K562 (cell line): ENCODE results near the gene RDH16. TPM values are rescaled to one million over a fixed set of nuclear protein-coding genes. Genes with fewer than 3 reads are reported as not detected.

Experiments used
- ARNT ChIP-seq, 2 experiments: fragments of 450-650 bp; IDR thresholded peaks; 2 replicates each; pipeline ENCODE4 v1.6.1; 2016; ENCODE audit warnings: mild to moderate bottlenecking in 1 of 2
- EHMT2 ChIP-seq: fragments of 450-650 bp; IDR thresholded peaks from 2 replicates; pipeline ENCODE4 v1.6.1; 2018; ENCODE audit warnings: antibody characterized with exemption
- EWSR1 ChIP-seq: fragments of 450-650 bp; IDR thresholded peaks from 2 replicates; pipeline ENCODE4 v1.6.1; 2018; ENCODE audit warnings: borderline replicate concordance, mild to moderate bottlenecking, low read depth, moderate library complexity; ENCODE audit not compliant: partially characterized antibody
- GABPA ChIP-seq: fragments of 200-800 bp; sonication (Bioruptor generic); conservative IDR thresholded peaks from 2 replicates; pipeline ENCODE4 v1.6.1; 2016; ENCODE audit warnings: low read depth, missing genetic modification characterization, missing compliant biosample characterization
- HSF4 ChIP-seq: fragments of 250-450 bp; sonication (Bioruptor Pico); IDR thresholded peaks from 2 replicates; pipeline ENCODE4 v2.1.2; 2022; ENCODE audit warnings: mild to moderate bottlenecking, moderate library complexity, borderline replicate concordance
- KDM1A ChIP-seq, 2 experiments: fragments of 450-650 bp; IDR thresholded peaks; 2 replicates each; pipeline ENCODE4 v1.6.1; 2016; ENCODE audit warnings: mild to moderate bottlenecking in 2 of 2
- KLF10 ChIP-seq: fragments of 250-450 bp; sonication (Bioruptor Pico); IDR thresholded peaks from 2 replicates; pipeline ENCODE4 v1.6.1; 2021; ENCODE audit warnings: matching md5 sums
- MAFF ChIP-seq: IDR thresholded peaks from 2 replicates; pipeline ENCODE4 v1.6.1; 2012; ENCODE audit warnings: low read length, improper control_type of control experiment
- NR3C1 ChIP-seq: sonication (generic); formaldehyde crosslinking; IDR thresholded peaks from 2 replicates; pipeline ENCODE4 v1.8.1; 2022; ENCODE audit warnings: missing genetic modification reagents
- RBM39 ChIP-seq: fragments of 200-400 bp; formaldehyde crosslinking; optimal IDR thresholded peaks from 2 replicates; pipeline ENCODE3; 2018; ENCODE audit warnings: low read depth, low read length
- SNRNP70 ChIP-seq: fragments of 200-400 bp; formaldehyde crosslinking; optimal IDR thresholded peaks from 2 replicates; pipeline ENCODE3; 2017; ENCODE audit warnings: low read depth, low read length
- XRCC4 ChIP-seq: IDR thresholded peaks from one replicate; pipeline ENCODE4 v1.6.1; 2011; ENCODE audit not compliant: insufficient read depth, insufficient read length; ENCODE audit errors: extremely low read depth
- ZNF134 ChIP-seq: fragments of 250-450 bp; sonication (Bioruptor Pico); conservative IDR thresholded peaks from 2 replicates; pipeline ENCODE4 v1.4.0; 2020
- ZNF140 ChIP-seq: fragments of 250-450 bp; sonication (Bioruptor Pico); IDR thresholded peaks from 2 replicates; pipeline ENCODE4 v1.8.0; 2021; ENCODE audit warnings: moderate library complexity, mild to moderate bottlenecking, inconsistent platforms
- polyA plus RNA-seq, 8 experiments: library from polyadenylated mRNA; depleted of rRNA in 4 of 8; stranded (reverse) in 5 of 8; unstranded in 3 of 8; fragments of >200 nt; fragmentation: Nextera tagmentation in 2 of 8; fragmentation: Illumina TruSeq in 1 of 8; extraction: Ambion mirVana in 2 of 8; extraction: Trizol in 1 of 8; gene quantifications; 2 replicates each; pipeline versions ENCODE4 v1.2.1 to v1.2.3, GENCODE V29; 2011 to 2014; ENCODE audit warnings: inconsistent platforms in 1 of 8, missing spikeins in 1 of 8
- total RNA-seq, 7 experiments: library from RNA; depleted of rRNA in 6 of 7; stranded (reverse); fragments of >200 nt in 6 of 7; fragmentation: Illumina TruSeq in 2 of 7; extraction: Trizol in 2 of 7; gene quantifications; 2 replicates each; pipeline versions ENCODE4 v1.2.1 to v1.2.3, GENCODE V29; 2011 to 2021; ENCODE audit warnings: low replicate concordance in 1 of 7
- TF ChIP-seq, protein P1 (sequence below): IDR thresholded peaks from 2 replicates; pipeline ENCODE4 v1.6.1; 2012; ENCODE audit warnings: low read depth, low read length, improper control_type of control experiment, borderline replicate concordance
- TF ChIP-seq, protein P2 (sequence below): sonication (generic); formaldehyde crosslinking; IDR thresholded peaks from 2 replicates; pipeline ENCODE4 v1.8.0; 2022; ENCODE audit warnings: mild to moderate bottlenecking, missing genetic modification reagents
- TF ChIP-seq, protein P3 (sequence below): fragments of 250-450 bp; sonication (Bioruptor Pico); IDR thresholded peaks from 2 replicates; pipeline ENCODE4 v1.8.0; 2022; ENCODE audit warnings: inconsistent platforms, mild to moderate bottlenecking, moderate library complexity, borderline replicate concordance
- TF ChIP-seq, protein P4 (sequence below): fragments of 450-650 bp; formaldehyde crosslinking; IDR thresholded peaks from 2 replicates; pipeline ENCODE4 v1.4.0; 2022; ENCODE audit warnings: missing genetic modification characterization
- TF ChIP-seq, protein P5 (sequence below): fragments of 450-650 bp; formaldehyde crosslinking; IDR thresholded peaks from 2 replicates; pipeline ENCODE4 v1.4.0; 2020; ENCODE audit warnings: mild to moderate bottlenecking, moderate library complexity

Gene RDH16
- total and polyA plus RNA-seq, 9 of the 15 experiments (the other 6 are each of a cell fraction or from before 2014, with no cell fraction given): 0.11 to 0.52 (median 0.22) TPM; not detected in 1

DNA sequence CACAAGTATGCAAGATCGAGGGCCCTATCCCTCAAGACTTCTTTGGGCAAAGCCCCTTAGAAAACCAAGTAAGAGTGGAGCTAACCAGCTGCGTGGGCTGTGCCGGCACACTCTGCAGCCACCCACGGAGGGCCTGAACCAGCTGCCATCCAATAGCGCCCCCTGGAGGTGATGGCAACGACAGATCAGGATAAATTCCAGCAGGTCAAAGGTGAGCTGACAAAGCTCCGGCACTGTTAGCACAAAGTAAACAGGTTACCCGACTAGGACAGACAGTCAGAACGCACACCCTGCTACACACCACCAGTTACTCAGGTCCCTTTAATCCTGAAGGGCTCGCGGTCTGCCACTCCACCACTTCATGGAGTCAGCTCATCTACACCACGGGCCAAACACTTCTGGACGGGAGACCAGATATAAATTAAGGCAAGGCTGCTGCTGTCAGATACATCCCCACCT is 44.1 kb upstream of the RDH16 start (continued):
- no peak; the same call in 1 of the 2 replicates for TF ChIP-seq GABPA (tag)
- TF ChIP-seq RBM39: no peak
- TF ChIP-seq EWSR1: no peak
- no peak for TF ChIP-seq NR3C1
- TF ChIP-seq XRCC4: no peak
- TF ChIP-seq, protein P1, sequence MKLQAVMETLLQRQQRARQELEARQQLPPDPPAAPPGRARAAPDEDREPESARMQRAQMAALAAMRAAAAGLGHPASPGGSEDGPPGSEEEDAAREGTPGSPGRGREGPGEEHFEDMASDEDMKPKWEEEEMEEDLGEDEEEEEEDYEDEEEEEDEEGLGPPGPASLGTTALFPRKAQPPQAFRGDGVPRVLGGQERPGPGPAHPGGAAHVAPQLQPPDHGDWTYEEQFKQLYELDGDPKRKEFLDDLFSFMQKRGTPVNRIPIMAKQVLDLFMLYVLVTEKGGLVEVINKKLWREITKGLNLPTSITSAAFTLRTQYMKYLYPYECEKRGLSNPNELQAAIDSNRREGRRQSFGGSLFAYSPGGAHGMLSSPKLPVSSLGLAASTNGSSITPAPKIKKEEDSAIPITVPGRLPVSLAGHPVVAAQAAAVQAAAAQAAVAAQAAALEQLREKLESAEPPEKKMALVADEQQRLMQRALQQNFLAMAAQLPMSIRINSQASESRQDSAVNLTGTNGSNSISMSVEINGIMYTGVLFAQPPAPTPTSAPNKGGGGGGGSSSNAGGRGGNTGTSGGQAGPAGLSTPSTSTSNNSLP: peak; percentile 69; the same call in 1 of the 2 replicates
- TF ChIP-seq HSF4 (CRISPR knock-in tag): no peak
- TF ChIP-seq, protein P2, sequence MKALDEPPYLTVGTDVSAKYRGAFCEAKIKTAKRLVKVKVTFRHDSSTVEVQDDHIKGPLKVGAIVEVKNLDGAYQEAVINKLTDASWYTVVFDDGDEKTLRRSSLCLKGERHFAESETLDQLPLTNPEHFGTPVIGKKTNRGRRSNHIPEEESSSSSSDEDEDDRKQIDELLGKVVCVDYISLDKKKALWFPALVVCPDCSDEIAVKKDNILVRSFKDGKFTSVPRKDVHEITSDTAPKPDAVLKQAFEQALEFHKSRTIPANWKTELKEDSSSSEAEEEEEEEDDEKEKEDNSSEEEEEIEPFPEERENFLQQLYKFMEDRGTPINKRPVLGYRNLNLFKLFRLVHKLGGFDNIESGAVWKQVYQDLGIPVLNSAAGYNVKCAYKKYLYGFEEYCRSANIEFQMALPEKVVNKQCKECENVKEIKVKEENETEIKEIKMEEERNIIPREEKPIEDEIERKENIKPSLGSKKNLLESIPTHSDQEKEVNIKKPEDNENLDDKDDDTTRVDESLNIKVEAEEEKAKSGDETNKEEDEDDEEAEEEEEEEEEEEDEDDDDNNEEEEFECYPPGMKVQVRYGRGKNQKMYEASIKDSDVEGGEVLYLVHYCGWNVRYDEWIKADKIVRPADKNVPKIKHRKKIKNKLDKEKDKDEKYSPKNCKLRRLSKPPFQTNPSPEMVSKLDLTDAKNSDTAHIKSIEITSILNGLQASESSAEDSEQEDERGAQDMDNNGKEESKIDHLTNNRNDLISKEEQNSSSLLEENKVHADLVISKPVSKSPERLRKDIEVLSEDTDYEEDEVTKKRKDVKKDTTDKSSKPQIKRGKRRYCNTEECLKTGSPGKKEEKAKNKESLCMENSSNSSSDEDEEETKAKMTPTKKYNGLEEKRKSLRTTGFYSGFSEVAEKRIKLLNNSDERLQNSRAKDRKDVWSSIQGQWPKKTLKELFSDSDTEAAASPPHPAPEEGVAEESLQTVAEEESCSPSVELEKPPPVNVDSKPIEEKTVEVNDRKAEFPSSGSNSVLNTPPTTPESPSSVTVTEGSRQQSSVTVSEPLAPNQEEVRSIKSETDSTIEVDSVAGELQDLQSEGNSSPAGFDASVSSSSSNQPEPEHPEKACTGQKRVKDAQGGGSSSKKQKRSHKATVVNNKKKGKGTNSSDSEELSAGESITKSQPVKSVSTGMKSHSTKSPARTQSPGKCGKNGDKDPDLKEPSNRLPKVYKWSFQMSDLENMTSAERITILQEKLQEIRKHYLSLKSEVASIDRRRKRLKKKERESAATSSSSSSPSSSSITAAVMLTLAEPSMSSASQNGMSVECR (CRISPR knock-in tag): peak; percentile 59
- TF ChIP-seq KLF10 (CRISPR knock-in tag): no peak
- TF ChIP-seq MAFF: no peak
- no peak for TF ChIP-seq ZNF134 (CRISPR knock-in tag)
- TF ChIP-seq, protein P3, sequence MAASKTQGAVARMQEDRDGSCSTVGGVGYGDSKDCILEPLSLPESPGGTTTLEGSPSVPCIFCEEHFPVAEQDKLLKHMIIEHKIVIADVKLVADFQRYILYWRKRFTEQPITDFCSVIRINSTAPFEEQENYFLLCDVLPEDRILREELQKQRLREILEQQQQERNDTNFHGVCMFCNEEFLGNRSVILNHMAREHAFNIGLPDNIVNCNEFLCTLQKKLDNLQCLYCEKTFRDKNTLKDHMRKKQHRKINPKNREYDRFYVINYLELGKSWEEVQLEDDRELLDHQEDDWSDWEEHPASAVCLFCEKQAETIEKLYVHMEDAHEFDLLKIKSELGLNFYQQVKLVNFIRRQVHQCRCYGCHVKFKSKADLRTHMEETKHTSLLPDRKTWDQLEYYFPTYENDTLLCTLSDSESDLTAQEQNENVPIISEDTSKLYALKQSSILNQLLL (CRISPR knock-in tag): no peak
- TF ChIP-seq, protein P4, sequence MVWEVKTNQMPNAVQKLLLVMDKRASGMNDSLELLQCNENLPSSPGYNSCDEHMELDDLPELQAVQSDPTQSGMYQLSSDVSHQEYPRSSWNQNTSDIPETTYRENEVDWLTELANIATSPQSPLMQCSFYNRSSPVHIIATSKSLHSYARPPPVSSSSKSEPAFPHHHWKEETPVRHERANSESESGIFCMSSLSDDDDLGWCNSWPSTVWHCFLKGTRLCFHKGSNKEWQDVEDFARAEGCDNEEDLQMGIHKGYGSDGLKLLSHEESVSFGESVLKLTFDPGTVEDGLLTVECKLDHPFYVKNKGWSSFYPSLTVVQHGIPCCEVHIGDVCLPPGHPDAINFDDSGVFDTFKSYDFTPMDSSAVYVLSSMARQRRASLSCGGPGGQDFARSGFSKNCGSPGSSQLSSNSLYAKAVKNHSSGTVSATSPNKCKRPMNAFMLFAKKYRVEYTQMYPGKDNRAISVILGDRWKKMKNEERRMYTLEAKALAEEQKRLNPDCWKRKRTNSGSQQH (CRISPR knock-in tag): no peak
- TF ChIP-seq EHMT2: no peak
- TF ChIP-seq KDM1A (IDR thresholded peaks at IDR 0.05): peak; percentile 55 to 72; a peak in 3 of 4 replicates
- TF ChIP-seq, protein P5, sequence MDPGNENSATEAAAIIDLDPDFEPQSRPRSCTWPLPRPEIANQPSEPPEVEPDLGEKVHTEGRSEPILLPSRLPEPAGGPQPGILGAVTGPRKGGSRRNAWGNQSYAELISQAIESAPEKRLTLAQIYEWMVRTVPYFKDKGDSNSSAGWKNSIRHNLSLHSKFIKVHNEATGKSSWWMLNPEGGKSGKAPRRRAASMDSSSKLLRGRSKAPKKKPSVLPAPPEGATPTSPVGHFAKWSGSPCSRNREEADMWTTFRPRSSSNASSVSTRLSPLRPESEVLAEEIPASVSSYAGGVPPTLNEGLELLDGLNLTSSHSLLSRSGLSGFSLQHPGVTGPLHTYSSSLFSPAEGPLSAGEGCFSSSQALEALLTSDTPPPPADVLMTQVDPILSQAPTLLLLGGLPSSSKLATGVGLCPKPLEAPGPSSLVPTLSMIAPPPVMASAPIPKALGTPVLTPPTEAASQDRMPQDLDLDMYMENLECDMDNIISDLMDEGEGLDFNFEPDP (CRISPR knock-in tag): no peak
- no peak for TF ChIP-seq SNRNP70
- TF ChIP-seq ARNT (IDR thresholded peaks at IDR 0.05): no peak
- TF ChIP-seq ZNF140 (CRISPR knock-in tag): no peak
